ENCODE results near the gene GSS.
"Not testable (repeated sequence)": the region's sequence is repeated elsewhere in the genome, so short reads cannot be mapped to it uniquely, and the experiment has no call there.

GSS gene

GRCh38 chr20:34907616-34908469, 47.8 kb downstream of the GSS start:
- DNase-seq (ENCODE audit: low read depth): no peak

- DNase-seq (ENCODE audit: low read depth): no peak
These were observed 51.4 kb downstream of the GSS start for GRCh38 chr20:34904202-34904621.

- DNase-seq (ENCODE audit: low read depth): not testable (repeated sequence)
These were observed 56.9 kb downstream of the GSS start for GRCh38 chr20:34898731-34899130.

- DNase-seq (ENCODE audit: low read depth): not testable (repeated sequence)
These were observed 57.5 kb downstream of the GSS start for GRCh38 chr20:34898129-34898528.

- no peak for DNase-seq (ENCODE audit: low read depth)
These were observed 59.5 kb downstream of the GSS start for GRCh38 chr20:34896086-34896621.

- no peak for DNase-seq (ENCODE audit: low read depth)
These were observed 60.1 kb downstream of the GSS start for GRCh38 chr20:34895465-34895864.

GRCh38 chr20:34894723-34895122, 60.9 kb downstream of the GSS start:
- DNase-seq (ENCODE audit: low read depth): no peak

GRCh38 chr20:34892671-34893070, 62.9 kb downstream of the GSS start:
- DNase-seq (ENCODE audit: low read depth): no peak

GRCh38 chr20:34891166-34892062, 64.2 kb downstream of the GSS start:
- DNase-seq (ENCODE audit: low read depth): no peak

- peak; percentile 65 for DNase-seq (ENCODE audit: low read depth)
These were observed 67.1 kb downstream of the GSS start for GRCh38 chr20:34888468-34888867.

GRCh38 chr20:34887023-34887422, 68.6 kb downstream of the GSS start:
- no peak for DNase-seq (ENCODE audit: low read depth)

- DNase-seq (ENCODE audit: low read depth): no peak
These were observed 69.5 kb downstream of the GSS start for GRCh38 chr20:34886122-34886521.

- no peak for DNase-seq (ENCODE audit: low read depth)
These were observed 71.3 kb downstream of the GSS start for GRCh38 chr20:34884260-34884659.

- DNase-seq (ENCODE audit: low read depth): no peak
These were observed 71.8 kb downstream of the GSS start for GRCh38 chr20:34883809-34884208.

GRCh38 chr20:34883087-34883688, 72.4 kb downstream of the GSS start:
- no peak for DNase-seq (ENCODE audit: low read depth)

- no peak for DNase-seq (ENCODE audit: low read depth)
These were observed 73.9 kb downstream of the GSS start for GRCh38 chr20:34881689-34882088.

- DNase-seq (ENCODE audit: low read depth): not testable (repeated sequence)
These were observed 74.6 kb downstream of the GSS start for GRCh38 chr20:34880971-34881370.

GRCh38 chr20:34880215-34880850, 75.3 kb downstream of the GSS start:
- DNase-seq (ENCODE audit: low read depth): no peak
